Stimulated activated naive CD4-positive, alpha-beta T cell (primary cell): Measurements from ENCODE around the gene ZNF619.

Source experiments
- DNase-seq, 6 experiments: peaks; one replicate each; lab custom pipeline; 2025; lab: John Stamatoyannopoulos, UW

Gene ZNF619

DNA sequence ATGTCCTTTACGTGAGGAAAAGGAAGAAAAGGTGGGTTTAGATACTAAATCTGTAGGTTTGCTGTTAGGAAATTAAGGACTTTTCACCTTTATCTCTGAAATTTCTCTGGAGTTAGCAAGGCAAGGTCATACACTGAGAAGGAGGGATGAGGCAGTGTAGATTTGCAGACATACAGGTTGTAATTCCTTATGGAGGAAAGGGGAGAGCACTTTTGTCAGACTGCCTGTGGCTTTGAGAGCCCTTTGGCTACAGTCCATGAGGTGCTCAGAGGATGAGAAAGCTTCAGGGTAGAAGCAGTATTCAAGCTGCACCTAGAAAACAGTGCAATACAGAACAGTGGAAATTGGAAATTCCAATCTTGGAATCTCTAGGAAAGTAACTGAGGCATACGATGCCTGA lies 11.5 kb upstream of the ZNF619 start:
- no peak for DNase-seq

DNA sequence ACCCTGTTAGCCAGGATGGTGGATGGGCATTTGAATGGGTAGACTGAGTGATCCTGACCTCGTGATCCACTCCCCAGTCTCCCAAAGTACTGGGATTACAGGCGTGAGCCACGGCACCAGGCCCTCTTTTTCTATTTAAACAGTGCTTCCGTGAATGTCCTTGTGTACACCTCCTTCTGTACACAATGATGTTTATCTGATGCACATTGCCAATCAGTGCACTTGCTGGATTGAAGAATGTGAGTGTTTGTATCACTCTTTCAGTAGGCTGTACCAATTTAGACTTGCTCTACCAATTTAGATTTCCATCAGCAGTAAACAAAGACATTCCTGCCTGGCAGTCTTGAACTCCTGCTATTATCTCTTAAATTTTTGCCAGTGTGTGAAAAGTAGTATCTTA lies 8.9 kb upstream of the ZNF619 start:
- no peak for DNase-seq

DNA sequence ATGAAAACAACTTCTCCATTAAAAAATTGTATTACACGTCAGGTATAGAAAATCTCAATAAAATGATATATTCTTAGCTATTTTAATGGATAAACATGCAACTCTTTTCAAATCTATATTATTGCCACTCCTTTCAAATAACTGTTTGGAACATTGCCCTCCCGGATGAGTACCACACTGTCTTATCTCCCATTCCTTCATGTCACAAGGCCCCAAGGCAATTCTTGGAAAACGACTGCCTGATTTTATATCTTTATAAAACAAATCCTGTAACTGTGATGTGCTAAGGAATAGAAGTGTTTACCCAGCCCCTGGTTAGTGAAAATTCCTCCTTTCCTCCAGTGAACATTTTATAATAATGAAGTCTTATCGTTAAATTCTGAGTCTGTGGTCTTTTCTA lies 6.2 kb upstream of the ZNF619 start:
- no peak for DNase-seq

DNA sequence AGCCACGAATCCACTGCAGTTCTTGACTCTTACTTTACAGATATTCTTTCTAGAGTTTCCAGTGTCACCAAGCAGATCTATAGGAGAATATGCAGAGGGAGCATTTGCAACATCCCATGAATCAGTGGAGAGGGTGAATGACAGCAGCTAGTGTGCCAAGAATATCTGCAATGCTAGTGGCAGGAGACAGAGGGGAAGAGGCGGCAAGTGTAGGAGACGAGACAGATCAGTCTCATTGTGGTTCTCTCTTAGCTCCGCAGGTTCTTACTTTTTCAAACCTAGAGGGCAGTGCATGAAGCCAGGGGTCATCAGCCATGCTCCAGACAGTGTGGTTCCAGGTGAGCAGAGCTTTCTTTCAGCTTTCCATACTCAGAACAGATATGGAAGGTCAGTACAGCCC lies 744 bp downstream of the ZNF619 start:
- no peak for DNase-seq

DNA sequence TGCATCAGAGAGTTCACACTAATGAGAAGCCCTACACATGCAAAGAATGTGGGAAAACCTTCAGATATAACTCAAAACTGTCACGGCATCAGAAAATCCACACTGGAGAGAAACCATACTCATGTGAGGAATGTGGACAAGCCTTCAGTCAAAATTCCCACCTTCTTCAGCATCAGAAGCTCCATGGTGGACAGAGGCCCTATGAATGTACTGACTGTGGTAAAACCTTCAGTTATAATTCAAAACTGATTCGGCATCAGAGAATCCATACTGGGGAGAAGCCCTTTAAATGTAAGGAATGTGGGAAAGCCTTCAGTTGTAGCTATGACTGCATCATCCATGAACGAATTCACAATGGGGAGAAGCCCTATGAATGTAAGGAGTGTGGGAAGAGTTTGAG lies 10.2 kb downstream of the ZNF619 start:
- DNase-seq: no peak

DNA sequence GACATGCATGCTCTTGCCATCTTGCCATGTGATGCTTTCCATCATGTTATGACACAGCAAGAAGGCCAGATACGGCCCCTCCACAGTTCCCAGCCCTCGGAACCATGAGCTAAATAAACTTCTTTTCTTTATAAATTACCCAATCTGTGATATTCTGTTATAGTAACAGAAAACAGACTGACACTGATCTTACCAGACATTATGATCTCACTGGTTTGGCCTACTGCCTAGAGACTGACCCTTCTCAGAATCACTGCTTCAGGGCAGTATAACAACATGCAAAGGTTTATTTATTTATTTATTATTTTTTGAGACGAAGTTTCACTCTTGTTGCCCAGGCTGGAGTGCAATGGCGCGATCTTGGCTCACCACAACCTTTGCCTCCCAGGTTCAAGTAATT lies 14.0 kb downstream of the ZNF619 start:
- DNase-seq: no peak

DNA sequence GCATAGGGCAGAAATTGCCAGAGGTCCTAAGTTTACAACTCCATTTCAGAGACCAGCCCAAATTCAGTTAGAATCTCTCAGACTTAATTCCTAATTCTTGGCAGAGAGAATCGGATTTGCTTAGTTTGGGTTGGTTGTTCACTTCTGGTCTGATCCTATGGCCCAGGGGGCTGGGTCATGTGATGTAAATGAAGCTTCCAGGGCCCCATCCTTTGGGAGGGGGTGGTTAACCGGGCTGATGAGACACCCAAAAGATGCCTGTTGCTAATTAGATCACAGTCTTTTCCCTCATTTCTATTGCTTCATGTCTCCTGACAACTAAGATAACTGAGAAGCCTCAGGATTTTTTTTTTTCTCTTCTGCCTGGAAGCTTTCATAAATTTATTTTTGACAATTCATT lies 17.8 kb downstream of the ZNF619 start:
- DNase-seq: no peak

DNA sequence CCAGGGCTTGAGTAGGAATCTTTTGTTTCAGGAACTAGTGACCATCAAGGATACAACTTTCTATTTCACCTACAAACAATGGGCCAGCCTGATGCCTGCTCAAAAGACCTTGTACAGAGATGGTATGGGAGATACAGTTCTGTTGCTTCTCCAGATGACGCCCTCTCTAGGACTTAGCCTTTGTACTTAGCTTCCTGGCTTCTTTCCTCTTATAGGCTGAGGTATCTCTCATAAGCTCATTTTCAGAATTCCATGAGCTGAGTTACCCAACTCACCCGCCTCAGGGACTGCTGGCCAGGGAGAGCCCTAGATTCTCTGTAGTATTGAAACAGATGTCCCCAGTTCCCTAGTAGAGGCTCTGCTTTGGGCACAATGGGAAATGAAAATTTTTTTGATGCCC lies 20.4 kb downstream of the ZNF619 start:
- DNase-seq: no peak

DNA sequence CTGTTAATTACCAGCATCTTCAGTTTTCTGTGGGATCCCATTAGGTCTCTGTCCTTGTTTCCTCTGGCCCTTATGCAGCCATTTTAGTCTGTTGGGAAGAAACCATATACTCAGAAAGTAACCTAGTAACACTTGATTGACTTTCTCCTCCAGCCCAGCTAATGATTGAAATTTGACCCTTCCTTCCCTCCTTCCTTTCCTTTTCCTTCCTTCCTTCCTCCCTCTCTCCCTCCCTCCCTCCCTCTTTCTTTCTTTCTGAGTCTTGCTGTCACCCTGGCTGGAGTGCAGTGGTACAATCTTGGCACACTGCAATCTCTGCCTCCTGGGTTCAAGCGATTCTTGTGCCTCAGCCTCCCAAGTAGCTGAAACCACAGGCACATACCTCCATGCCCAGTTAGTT lies 23.0 kb downstream of the ZNF619 start:
- DNase-seq: no peak

DNA sequence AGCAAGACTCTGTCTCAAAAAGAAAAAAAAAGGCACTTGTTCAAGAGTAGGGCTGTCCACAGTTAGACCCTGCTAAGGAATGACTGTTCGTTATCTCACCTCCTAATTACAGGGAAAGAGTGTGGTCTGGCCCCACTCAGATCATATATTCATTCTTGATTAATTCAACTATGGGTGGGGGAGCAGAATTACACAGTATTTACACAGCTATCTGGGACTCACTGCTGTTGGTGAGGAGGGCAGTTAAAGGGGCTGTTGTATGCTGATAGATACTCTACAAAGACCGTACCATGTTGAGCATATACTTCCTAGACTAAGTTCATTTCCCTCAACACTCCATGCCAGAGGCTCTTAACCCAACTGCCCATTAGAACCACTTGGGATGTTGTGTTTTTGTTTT lies 25.1 kb downstream of the ZNF619 start:
- no peak for DNase-seq

DNA sequence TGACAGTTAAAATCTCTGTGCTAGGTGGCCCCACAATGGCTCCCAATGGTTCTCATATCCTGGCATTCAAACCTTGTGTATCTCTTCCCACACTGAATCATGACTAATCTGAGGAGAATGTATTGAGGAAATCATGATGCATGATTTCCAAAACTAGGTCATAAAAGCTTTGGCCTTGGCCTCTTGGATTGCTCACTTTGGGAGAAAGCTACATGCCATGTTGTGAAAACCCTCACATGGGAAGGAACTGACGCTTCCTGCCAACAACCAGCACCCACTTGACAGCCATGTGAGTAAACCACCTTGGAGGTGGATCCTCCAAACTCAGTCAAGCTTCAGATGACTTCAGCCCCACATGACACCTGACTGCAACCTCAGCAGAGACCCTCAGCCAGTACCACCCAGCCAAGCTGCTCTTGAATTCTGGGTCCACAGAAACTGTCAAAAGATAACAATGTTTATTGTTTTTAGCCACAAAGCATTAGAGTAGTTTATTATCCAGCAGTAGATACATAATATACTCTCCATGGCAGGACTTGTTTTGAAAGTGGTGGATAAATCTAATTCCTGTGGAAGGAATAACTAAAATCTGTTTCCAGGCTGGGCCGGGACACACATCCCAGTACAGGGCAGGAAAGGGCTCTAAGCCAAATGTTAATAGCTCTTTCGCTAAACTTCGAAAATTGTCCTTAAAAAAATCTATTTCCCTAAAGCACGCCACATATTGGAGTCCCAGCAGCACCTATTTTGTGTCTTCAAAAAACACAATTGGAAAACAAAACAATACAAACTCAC lies 27.9 kb downstream of the ZNF619 start:
- no peak for DNase-seq

DNA sequence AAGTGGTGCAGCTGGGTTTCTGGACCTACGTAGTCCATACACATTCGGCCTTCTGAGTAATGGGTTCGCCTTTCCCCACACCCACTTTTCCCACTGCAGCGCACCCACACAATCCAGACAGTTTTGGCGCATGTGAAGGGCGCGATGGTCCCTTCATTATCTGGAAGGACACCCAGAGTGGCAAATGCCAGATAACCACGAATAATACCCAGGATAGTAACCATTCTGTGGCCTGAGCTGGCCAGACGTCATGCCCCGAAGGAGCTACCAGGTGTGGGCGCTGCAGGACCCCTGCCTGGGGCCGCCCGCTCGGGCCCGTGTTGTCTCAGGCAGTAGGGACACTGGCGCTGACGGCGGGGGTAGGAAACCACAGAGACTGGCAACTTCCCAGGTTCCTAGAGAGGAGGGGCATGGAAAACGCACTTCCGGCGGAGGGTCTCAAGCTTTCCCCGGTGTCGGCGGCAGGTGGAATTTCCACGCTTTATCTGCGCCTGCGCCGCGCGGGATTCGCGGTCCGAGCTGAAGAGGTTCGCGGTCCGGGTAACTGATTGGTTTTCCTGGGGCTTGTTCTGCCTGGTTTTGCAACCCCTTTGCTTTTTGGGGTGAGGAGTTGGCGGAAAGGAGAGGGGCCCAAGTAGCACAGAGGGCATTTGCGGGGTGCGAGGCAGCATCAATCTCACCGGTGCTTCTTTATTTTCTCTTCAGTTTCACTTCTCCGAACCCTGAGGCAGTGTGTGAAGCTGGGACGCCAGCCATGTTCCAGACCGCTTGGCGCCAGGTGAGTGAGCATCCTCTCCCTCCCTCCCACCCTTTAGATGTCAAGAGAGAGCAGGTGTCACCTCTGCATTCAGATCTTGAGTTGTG lies 28.9 kb downstream of the ZNF619 start, which contains the start of gene ZNF620:
Gene ZNF620 (plus strand): TSS at position 441 of the 864 bp plus-strand sequence. CDS start 314 bp downstream, at position 755.
- DNase-seq: peak; percentile 6 to 47 (median 29)

DNA sequence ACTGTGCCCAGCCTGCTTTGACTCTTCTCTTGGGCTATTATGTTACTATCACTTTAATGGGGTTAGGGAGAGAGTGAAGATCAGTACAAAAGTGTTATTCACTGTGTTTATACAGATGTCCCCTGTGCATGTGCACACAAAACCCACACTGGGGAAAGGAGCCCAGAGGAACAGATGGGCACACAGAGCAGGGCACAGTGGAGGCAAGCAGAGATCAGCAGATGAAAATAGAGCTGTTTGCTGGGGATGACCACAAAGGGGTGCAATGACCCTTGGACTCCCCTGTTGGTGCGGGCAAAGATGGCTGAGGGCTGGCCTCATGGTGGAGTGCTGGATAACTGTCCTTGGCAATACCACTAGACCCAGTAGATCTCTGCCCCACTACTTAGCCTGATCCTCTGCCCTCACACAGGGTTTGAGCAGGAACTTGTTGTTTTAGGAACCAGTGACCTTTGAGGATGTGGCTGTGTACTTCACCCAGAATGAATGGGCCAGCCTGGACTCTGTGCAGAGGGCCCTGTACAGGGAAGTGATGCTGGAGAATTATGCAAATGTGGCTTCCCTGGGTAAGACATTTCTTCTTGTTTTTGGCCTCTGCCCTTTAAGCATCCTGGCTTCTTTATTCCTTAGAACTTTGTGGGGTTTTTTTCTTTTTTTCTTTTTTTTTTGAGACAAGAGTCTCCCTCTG lies 34.3 kb downstream of the ZNF619 start:
- DNase-seq: no peak

DNA sequence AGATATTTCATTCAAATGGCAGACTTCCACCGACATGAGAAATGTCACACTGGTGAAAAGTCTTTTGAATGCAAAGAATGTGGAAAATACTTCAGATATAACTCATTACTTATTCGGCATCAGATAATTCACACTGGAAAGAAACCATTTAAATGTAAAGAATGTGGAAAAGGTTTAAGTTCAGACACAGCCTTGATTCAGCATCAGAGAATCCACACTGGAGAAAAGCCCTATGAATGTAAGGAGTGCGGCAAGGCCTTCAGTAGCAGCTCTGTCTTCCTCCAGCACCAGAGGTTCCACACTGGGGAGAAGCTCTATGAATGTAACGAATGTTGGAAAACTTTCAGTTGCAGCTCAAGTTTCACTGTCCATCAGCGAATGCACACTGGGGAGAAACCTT lies 39.3 kb downstream of the ZNF619 start:
- DNase-seq: no peak

DNA sequence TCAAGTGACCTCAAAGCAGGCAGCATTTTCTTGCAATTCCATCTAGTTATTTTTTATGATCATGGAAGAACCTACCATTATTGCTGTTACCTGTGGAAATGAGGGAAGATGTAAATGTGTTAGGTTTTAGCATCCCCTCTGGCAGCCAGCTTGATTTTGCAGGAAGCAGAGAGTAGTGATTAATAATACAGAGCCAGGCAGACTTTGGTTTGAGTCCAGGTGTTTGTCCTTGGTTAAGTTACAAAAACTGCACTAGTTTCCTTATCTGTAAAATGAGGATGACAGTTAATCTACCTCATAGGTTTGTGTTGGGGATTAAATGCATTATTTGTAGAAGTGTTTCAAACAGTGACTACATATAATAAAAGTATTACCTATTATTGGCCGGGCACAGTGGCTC lies 41.1 kb downstream of the ZNF619 start:
- no peak for DNase-seq

DNA sequence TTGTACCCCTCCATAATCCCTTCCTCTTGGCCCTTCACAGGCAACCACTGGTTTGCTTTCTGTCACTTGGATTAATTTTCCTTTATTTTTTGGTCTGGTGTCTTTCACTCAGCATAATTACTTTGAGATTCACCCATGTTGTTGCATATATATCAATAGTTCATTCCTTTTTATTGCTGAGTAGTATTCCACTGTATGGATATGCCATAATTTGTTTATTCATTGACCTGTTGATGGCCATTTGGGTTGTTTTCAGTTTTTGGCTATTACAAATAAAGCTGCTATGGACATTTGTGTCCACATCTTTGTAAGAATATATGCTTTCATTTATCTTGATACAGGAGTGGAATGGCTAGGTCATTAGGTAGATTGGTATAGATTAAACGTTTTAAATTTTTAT lies 41.9 kb downstream of the ZNF619 start:
- no peak for DNase-seq

DNA sequence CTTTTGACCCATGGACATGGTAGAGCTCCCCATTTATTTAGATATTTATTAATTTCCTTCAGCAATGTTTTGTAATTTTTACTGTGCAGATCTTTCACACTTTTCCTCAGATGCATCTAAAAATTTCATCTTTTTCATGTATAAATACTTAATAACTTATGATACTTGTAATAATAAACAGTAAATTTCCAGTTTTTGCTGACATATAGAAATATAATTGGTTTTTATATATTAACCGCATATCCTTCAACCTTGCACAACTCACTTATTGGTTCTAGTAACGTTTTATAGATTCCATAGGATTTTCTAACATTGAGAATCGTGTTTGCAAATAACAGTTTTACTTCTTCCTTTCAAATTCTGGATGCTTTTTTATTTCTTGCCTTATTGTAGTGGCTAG lies 44.3 kb downstream of the ZNF619 start:
- no peak for DNase-seq

DNA sequence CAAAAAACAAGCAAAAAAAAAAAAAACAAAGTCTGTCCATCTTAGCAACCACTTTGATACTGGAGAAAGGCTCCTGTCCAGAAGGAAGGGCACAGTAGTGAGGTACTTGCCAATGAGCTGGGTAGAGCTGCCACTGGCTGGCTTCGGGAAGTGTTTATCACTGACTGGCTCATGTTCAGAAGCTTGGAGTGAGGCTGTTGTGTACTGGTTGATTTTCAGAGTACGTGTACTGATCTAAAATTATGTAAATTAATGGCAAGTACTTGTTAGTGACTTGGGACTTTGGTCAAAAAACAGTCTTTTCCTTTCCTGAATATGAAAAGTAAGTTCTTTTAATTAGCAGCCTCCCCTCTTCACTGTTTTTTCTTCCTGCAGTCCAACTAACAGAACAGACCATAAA lies 46.9 kb downstream of the ZNF619 start:
- DNase-seq: no peak

DNA sequence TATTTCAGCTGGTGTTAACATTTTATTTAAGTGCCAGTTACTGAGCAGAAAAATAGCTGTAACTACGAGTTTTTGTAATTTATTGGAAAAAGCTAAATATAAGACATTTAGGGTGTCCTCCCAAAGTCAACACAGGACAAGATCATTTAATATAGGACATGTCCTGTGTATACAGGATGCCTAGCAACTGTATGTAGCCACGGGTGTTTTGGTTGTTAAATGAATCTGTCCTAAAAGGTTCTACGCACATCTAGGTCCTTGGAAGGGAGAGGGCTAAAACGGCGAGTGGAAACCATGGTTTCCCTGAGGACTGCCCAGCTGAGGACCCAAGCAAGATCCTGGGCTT lies 47.3 kb downstream of the ZNF619 start:
- no peak for DNase-seq

DNA sequence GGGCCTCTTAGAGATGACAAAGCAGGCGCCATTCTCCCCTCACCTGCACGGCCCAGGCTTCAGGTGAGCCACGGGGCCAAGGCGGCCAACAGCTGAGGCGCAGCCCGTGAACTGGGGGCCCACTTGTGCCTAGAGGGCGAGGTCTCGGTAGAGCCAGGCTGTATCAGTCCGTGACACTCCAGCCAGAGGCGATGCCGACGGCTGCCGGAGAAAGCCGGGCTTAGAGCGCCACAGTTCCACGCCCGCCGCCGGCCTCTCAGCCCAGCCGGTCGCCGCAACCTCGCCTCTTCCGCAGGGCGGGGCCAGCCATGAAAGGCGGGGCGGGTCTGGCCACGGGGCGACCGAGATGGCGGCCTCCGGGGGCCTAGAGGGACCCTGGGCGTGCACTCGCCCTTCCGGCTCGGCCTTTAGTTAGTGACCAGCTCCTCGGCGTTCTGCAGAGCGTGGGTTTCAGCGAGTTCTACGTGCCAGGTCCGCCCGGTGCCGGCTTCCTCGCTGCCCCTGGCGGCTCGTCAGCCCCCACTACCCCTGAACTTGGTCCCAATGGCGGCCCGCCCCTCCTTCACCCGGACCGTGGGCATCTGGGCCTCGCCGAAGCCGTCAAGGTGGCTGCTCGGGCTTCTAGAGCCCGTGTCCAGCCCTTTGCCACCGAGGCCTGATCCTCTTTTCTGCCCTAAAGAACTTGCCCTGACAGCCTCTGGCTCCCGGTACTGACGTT lies 47.8 kb downstream of the ZNF619 start, which contains the start of gene ZNF621:
Gene ZNF621 (plus strand): TSS at position 393 of the 718 bp plus-strand sequence. CDS start 881 bp downstream, outside the sequence.
- DNase-seq: peak; percentile 55 to 78 (median 63)

DNA sequence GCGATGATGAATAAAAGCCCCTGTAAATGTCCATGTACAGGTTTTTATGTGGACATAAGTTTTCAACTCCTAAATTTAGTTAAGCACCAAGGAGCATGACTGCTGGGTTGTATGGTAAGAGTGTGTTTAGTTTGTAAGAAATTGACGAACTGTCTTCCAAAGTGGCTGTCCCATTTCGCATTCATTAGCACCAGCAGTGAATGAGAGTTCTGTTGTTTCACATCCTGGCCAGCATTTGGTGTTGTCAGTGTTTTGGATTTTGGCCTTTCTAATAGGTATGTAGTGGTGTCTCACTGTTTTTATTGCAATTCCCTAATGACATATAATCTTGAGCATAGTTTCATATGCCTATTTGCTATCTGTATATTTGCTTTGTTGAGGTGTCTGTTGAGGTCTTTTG lies 51.5 kb downstream of the ZNF619 start:
- DNase-seq: no peak

DNA sequence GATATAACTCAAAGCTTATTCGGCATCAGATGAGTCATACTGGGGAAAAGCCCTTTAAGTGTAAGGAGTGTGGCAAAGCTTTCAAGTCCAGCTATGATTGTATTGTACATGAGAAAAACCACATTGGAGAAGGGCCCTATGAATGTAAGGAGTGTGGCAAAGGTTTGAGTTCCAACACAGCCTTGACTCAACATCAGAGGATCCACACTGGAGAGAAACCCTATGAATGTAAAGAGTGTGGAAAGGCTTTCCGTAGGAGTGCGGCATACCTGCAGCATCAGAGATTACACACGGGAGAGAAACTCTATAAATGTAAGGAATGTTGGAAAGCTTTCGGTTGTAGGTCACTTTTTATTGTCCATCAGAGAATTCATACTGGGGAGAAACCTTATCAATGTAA lies 55.3 kb downstream of the ZNF619 start:
- no peak for DNase-seq
